Inflammatory macrophage treated with lipopolysaccharide for 1 hour (primary cell): ENCODE results near the gene HECW1.
"Not testable (repeated sequence)": the region's sequence is repeated elsewhere in the genome, so short reads cannot be mapped to it uniquely, and the experiment has no call there.

Experiments
- DNase-seq, 2 donors: peaks; one replicate each; pipeline ENCODE4 v3.0.0-alpha.2; 2020 to 2022

The HECW1 gene

DNA sequence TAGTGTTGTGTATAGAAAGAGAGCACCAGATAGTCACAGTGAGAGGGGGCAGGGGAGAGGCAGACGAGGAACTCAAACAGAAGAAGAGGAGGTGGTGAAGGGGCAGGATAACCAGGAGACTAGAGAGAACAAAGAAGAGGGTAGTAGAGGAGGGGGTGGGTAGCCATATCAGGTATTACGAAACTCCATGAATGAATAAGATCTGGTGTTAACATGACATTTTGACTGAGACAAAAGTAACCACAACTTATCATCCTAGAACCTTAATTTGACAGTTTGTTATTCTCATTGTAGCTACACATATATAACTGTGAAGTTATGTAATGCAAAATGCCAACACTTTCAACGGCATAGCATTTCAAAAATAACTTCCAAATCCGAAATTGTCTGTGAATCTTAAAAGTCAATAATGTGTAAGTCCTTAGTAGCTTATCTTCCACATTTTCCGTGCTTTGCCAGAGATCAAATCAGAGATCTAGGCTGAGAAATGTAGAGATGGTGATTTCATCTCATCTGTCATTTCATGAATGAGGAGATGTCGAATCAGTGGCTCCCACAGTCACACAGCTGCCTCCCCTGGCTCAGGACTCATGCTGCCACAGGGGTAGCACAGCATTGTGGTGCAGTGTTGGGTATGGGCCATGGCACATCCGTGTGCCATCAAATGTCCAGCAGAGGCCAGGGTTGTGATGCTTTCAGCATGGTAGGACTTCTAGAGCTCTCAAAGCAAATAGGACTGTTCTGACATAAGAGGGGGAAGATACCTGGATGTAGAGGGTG is 202.1 kb downstream of the HECW1 start:
- DNase-seq: no peak

DNA sequence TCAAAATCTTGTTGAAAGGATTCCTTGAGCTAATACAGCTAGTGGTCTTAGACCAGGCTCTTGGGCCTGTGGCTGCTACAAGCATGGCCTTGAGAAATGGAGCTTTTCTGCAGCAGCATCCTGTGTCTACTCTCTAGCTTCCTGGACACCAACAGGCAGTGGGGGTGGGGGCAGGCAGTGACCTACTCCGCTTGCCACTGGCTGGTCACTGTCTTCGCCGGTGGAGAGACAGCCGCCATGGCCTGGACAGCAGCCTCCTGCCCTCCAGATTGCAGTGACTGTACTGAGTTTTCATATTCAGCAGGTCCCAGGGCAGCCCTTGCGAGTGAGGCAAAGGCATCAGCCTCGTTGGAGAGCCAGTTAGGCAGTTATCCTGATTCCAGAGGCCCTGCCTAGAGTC is 204.6 kb downstream of the HECW1 start:
- DNase-seq: no peak

DNA sequence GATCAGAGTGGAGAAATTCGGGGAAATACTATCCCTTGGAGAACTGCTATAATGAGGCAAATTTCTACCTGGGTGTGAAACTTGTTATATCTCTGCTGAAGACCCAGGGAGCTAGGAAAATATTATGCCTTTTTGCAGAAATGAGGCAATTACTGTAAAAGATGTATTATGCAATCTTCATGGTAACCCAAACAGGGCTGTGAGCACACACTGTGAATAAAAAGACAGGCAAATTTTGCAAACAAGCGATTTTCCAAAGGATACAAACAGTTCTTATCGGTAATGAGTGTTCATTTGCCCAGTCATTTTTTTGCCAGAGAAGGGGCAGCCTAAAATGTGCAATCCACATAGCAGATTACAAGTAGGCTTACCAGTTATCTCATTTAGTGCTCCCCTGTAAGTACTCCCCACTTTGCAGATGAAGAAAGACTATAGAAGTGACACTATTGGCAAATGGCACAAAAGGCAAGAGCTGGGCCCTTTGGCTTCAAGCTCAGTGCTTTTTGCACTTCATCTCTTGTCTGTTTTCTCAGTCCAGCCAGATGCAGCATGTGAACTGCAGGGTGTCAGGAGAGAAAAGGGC is 205.8 kb downstream of the HECW1 start:
- no peak for DNase-seq

DNA sequence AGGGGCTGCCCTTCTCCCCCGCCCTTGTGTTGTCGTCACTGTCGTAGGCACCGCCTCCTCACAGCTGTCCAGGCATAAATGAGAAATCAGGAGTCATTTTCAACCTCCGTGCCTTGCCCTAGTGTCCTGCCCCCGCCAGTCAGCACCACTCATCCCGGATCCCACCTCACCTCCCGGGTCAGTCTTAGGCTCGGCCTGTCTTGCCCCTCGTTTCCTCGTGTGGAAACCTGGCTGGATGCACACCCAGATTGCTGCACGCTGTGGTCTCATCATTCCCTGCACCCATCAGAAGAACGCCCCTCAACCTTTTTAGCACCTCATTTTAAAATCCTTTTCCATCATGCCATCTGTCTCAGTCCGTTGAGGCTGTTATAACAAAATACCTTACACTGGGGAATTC is 213.1 kb downstream of the HECW1 start:
- no peak for DNase-seq

DNA sequence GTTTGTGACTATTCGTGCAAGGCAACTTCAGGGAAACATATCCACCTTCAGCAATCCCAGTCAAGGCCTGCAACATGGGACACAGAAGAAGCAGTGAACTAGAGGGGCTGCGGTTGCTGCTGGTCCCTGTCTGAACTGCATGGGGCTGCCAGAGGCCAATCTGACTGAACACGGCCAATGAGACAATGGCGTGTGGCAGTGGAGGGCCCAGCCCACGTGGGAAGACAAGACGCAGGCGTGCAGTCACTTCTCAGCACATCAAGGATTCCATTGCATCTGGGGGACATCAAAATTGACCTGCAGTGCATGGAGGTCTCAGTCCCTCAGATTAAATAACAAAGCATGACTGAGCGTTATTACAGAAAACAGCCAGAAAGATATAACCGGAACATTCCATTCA is 215.9 kb downstream of the HECW1 start:
- DNase-seq: no peak

DNA sequence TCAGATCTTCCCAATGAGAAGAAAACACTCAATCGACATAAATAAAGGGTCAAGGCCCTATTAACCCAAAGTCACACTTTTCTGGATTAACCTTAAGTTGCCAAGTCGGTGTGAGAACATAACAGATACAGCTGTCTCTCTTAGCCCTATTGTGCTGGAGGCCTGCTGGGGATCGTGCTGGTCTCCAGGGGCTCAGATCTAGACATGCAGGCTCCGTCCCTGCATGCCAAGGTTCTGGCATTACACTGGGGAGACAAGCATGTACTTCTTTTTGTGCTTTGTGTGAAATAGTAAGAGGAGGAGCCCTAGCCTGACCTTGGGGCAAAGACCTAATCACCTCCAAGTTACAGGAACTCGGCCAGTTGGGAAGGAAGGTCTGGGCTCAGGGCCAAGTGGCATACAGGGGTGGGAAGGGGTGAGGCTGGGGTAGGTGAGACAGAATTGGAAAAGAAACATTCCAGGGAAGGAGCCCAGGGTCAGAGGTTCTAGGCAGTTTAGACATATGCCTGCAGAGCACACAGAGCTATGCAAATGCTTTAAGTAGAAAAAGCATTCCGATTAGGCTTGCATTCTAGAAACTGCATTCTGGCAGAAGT is 216.4 kb downstream of the HECW1 start:
- DNase-seq: no peak

DNA sequence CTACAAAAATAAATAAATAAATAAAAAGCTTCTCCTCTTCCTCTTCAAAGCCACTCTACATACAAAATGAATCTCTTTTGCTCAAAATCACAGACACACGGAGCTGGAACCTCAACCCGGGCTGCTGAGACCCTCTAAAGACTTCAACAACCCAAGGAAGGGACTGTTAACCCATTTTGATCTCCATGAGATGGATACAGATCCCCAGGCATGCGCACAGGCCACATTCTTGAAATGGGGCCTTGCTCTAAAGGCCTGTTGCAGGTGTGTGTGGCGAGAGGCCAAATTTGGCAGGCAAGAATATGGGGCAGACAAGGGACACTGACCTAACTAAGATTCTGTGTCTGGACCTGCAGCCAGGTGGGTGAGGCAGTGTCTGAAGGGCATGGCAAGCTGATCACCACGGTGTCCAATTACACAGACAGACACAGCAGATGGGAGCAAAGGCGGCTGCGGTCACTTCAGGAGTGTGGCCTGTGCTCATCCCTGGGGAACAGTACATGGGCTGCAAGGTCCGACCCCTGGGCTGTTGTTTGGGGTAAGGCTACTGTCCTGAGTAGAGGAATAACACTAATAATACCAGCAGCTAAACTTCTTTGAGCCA is 219.8 kb downstream of the HECW1 start:
- no peak for DNase-seq

DNA sequence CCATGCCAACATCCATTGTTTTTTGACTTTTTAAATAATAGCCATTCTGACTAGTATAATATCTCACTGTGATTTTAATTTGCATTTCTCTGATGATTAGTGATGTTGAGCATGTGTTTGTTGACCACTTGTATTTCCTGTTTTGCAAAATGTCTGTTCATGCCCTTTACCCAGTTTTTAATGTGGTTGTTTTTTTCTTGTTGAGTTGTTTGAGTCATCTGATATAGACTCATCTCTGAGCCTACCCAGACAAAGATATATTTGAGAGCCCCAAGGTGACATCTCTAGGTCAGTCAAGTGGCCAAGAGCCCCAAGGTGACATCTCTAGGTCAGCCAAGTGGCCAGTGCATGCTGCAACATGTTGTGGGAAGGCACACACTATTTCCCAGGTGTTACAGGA is 224.7 kb downstream of the HECW1 start:
- DNase-seq: no peak

DNA sequence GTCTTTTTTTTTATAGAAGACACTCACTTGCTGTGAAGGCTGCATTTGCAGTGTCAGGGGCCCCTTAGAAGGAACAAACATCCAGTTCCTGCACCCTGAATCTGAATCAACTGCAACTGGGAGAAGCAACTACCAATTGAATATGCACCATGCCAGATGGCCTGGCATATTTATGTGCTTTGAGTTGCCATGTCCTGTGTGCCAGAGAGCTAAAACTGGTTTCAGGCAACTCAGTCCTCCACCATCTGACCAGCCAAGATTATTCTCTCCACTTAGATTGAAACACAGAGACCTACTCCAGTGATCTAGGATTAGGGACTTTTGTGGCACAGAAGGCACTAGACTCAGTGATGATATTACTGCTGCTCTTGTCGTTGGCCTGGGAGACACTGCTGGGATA is 225.4 kb downstream of the HECW1 start:
- no peak for DNase-seq

DNA sequence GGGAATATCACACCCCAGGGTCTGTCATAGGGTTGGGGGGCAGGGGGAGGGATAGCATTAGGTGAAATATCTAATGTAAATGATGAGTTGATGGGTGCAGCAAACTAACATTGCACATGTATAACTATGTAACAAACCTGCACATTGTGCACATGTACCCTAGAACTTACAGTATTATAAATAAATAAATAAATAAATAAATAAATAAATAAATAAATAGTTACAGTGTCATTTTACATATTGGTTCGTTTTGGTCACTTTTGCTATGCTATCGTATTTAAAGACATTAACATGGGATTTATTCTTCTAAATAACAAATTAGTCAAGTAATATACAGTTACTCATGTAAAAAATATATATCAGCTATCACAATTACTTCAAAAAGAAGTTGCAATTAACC is 228.7 kb downstream of the HECW1 start:
- DNase-seq: no peak

DNA sequence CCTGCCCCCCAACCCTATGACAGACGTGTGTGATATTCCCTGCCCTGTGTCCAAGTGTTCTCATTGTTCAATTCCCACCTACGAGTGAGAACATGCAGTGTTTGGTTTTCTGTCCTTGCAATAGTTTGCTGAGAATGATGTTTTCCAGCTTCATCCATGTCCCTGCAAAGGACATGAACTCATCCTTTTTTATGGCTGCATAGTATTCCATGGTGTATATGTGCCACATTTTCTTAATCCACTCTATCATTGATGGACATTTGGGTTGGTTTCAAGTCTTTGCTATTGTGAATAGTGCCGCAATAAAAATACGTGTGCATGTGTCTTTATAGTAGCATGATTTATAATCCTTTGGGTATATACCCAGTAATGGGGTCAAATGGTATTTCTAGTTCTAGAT is 231.0 kb downstream of the HECW1 start:
- not testable (repeated sequence) for DNase-seq

DNA sequence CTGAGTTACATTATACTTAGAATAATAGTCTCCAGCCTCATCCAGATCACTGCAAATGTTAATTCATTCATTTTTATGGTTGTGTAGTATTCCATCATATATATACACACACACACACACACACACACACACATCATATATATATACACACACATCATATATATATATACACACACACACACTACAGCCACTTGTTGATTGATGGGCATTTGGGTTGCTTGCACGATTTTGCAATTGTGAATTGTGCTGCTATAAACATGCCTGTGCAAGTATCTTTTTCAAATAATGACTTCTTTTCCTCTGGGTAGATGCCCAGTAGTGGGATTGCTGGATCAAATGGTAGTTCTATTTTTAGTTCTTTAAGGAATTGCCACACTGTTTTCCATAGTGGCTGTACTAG is 233.2 kb downstream of the HECW1 start:
- DNase-seq: not testable (repeated sequence)

DNA sequence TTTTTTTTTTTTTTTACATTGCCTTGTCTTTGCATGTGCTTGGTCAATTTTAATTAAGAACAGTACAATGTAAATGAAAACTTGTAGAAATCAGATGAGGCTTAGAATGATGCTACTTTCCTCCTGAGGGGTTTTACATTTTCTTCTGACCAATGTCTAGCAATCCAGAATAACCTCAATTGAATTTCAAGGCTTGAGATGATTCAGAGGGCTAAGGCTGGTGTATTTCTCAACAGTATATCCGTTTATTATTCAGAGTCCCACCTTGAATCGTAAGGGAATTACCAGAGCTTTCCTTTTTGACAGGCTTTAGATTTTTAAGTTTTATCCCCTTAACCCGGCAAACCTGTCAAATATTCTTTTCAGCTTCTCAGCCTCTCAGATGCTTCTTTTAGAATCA is 239.2 kb downstream of the HECW1 start:
- no peak for DNase-seq

DNA sequence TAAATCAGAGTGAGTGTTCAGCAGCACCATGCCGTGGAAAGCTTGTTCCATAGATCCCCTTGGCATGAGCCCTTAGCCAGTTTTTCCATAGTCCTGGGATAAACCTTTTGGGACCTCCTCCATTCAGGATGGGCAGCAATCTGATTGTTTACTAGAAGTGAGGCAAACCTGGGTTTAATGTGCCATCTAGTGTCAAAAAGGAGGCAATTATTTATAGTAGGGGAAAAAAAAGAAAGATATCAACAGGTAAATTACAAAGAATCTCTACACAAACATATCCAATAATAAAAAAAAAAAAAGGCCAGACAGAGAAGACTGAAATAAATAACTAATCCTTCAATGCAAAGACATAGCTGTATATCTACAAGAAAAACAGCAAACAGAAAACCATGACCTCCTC is 241.5 kb downstream of the HECW1 start:
- no peak for DNase-seq

DNA sequence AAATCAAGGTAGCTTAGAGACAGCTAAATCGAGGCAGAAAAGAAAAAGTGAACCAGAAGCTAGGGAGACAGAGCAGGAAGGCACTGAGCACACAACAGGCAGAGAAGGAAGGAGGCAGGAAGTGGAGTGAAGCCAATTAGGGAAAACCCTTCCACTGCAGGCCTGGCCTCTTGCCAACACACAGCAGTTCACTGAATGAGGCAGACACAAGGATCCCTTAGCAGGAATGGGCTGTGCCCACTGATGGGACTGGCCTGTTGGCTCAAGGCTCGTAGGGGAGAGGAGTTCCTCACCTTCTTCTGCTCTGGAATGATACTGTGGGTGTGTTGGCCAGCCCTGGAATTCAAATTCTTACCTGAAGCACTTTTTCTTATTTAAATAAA is 250.2 kb downstream of the HECW1 start:
- no peak for DNase-seq

DNA sequence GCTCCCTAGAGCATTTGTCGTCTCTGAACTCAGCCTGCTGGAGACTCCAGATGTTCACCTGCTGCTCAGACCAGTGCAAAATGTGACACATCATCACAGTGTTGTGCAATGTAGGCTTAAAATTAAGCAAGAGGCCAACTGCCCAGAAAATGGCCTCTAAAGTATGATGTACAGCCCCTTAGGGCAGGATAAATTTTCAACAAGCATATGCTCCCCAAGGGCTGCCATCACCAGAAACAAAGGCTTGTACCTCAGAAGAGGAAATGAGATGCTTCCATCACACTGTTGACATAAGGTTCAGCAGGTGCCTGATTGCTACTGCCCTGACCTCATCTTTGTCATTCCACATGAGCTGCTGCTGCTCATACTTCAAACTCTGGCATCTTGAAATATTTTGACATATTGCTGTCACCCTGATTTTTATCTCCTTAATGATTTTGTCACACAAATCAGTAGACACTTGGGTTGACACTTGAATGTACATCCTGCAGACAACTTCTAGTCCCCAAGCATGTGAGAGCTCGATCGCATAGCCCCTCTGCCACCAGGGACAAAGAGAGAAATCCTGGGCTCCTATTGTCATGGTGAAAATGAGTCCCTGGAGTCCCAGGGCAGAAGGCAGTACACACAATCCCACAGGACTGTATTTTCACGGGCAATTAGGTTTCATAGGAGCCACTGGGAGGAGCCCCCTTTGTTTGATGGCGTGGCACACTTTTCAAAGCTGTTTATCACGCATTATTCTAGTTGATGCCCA is 250.8 kb downstream of the HECW1 start:
- DNase-seq: no peak

DNA sequence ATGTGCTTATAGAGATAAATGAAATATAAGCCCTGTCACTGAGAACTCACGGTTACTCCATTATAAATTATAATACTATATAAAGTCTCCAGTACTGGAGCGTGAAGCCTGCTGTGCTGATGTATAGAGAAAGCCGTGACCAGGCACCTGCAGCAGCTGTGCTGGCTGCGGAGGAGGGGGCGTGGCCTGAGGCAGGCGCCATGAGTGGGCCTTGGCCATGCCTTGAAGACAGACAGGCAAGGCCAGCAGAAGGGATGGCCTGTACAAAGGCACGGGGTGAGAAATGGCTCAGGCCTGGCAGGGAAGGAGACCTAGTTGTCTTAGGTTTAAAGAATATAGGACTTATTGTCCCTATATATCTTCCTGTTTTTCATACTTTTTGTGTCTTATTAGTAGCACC is 251.9 kb downstream of the HECW1 start:
- no peak for DNase-seq

DNA sequence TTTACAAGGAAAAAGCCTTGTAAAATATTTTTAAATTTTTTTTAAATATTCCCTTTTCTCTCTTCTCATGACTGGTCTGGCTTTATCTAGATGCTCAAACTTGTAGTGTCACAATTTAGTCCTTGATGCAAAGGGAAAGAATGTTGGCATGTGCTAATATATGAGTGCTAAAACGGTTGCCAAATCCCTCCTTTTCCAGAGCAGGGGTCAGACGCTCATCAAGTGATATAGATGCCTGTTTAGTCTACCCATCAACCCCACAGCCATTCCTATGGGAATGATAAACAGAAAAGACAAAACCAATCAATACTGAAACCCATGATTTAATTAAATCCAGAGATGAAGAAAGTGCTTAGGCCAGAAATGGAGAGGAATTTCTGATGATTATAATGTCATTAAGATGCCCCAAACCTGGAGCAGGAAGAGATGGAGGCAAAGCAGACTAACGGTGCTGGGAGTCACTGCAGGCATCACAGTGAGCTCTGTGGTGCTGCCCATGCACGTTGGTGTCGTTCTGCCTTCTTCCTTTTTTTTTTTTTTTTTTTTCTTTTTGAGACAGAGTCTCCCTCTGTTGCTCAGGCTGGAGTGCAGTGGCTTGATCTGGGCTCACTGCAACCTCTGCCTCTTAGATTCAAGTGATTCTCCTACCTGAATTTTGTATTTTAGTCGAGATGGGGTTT is 260.4 kb downstream of the HECW1 start:
- no peak for DNase-seq

DNA sequence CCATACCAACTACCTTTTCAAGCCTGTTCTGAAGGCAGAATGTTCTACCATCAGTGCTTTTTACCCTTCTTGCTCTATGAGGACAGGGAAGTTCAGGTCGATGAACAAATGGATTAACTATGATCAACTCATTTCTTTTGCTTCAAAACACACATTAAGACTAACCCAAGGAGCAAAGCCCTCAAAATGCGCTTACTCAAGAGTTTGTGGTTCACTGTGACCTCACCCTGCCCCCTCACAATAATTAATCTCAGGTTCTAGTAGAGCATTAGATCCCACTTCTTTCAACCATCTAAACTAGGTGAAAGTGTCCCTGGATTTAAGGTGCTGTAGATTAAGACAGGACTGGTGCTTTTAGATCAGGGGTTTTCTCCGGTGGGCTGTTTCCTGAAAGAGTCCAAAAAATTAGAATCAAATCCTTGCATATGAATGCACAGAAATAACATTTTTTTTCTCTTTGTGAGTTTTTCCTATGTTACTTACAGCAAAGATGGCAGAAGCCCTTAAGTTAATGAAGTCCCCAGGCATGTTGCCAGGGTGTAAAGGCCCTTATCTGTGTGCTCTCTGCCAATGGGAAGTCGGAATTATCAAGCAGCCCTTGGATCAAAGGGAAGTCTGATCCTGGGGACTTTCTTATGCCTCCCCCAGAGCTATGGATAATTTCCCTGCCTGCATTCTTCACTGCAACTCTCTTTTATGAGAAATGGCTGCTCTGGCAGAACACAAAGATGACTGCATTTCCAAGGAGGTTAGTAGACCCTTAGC is 264.9 kb downstream of the HECW1 start:
- no peak for DNase-seq

DNA sequence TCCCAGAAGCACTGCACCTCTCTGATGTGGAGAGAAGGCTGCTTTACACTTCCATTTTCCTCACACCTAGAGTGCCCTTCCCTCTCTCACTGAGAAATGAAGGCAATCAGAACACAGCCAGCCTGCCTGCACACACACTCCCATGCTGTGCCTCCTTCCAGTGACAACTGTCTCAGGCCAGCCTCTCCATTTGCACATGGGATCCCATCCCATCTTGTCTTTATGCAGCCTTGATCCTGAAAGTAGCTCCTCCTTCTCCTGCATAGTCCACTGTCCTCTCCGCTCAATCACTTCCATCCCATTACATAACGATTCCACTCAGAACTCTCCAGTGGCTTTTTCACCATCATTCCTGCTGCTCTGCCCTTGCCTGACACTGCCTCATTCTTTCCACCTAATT is 266.8 kb downstream of the HECW1 start:
- no peak for DNase-seq

DNA sequence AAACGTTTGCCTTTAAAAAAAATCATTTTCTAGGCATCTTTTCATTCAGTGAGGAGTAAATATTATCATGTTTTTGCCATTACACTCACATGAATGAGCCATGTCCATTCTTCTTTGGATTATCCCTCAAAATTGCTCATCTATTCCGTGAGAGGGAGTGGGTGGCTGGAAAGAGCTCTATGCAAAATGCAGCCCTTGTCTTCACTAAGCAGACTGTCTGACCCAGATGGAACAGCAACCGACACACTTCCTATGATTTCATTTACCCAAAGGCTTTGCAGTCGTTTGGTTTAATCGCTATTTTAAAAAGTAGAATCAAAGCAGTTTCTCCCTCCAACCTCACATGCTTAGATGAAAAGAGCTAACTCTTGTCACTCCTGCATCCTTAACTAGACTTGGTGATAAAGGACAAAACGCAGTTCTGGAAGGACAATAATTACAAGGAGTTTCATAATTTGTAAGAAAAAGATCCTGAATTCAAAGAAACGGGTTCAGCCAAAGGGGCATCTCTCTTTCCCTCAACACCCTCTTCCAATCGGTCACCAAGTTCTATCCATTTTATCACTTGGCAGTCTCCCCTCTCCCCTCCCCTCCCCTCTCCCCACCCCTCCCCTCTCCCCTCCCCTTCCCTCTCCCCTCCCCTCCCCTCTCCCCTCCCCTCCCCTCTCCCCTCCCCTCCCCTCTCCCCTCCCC is 272.3 kb downstream of the HECW1 start:
- no peak for DNase-seq
